Measurements from ENCODE around the gene LGALS7.
"Not testable (repeated sequence)": the region's sequence is repeated elsewhere in the genome, so short reads cannot be mapped to it uniquely, and the experiment has no call there.

The LGALS7 gene

DNA sequence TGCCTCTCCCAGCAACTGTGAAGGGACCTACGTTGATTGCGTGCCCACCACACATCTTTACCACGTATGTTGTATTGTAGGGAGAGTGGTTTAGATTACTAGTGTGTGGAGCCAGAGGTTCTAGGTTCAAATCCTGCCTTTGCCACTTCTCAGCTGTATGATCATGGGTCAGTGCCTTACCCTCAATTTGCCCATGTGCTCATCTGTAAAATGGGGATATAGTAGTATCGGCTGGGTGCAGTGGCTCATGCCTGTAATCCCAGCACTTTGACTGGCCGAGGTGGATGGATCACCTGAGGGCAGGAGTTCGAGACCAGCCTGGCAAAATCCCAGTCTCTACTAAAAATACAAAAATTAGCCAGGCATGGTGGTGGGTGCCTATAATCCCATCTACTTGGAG is 40.0 kb upstream of the LGALS7 start:
- no peak for DNase-seq (ENCODE audit: extremely low read depth, low read depth)
- TF ChIP-seq, protein P1, sequence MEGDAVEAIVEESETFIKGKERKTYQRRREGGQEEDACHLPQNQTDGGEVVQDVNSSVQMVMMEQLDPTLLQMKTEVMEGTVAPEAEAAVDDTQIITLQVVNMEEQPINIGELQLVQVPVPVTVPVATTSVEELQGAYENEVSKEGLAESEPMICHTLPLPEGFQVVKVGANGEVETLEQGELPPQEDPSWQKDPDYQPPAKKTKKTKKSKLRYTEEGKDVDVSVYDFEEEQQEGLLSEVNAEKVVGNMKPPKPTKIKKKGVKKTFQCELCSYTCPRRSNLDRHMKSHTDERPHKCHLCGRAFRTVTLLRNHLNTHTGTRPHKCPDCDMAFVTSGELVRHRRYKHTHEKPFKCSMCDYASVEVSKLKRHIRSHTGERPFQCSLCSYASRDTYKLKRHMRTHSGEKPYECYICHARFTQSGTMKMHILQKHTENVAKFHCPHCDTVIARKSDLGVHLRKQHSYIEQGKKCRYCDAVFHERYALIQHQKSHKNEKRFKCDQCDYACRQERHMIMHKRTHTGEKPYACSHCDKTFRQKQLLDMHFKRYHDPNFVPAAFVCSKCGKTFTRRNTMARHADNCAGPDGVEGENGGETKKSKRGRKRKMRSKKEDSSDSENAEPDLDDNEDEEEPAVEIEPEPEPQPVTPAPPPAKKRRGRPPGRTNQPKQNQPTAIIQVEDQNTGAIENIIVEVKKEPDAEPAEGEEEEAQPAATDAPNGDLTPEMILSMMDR (IDR thresholded peaks at IDR 0.05; ENCODE audit: low read depth, low read length): no peak

DNA sequence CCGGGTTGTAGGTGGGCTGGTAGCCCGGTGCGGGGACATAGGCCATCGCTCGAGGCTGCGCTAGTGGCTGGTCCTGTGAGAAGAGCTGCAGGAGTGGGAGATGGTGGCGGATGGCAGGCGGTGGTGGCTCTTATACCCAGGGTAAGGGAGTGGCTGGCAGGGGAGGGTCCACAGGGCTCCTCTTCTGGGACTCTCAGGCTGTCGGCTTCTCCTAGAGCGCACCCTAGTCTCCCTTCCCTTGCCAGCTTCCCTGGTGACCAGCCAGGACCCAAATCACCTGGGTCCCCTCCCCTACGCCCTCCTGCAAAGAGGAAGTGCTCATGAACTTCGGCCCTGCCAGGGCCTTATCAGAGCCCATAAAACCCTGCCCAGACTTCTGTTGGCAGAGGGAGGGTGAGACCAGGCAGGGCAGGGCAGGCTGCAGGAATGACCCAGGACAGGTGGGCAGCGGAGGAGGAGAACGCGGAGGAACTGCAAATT is 39.6 kb upstream of the LGALS7 start, which contains the start of gene LGALS4:
TSS of gene LGALS4 (minus strand) at position 105 of the 480 bp plus-strand sequence. CDS start at position 46, 59 bp downstream.
- DNase-seq (ENCODE audit: extremely low read depth, low read depth): no peak
- TF ChIP-seq, protein P1 (IDR thresholded peaks at IDR 0.05; ENCODE audit: low read depth, low read length): no peak

DNA sequence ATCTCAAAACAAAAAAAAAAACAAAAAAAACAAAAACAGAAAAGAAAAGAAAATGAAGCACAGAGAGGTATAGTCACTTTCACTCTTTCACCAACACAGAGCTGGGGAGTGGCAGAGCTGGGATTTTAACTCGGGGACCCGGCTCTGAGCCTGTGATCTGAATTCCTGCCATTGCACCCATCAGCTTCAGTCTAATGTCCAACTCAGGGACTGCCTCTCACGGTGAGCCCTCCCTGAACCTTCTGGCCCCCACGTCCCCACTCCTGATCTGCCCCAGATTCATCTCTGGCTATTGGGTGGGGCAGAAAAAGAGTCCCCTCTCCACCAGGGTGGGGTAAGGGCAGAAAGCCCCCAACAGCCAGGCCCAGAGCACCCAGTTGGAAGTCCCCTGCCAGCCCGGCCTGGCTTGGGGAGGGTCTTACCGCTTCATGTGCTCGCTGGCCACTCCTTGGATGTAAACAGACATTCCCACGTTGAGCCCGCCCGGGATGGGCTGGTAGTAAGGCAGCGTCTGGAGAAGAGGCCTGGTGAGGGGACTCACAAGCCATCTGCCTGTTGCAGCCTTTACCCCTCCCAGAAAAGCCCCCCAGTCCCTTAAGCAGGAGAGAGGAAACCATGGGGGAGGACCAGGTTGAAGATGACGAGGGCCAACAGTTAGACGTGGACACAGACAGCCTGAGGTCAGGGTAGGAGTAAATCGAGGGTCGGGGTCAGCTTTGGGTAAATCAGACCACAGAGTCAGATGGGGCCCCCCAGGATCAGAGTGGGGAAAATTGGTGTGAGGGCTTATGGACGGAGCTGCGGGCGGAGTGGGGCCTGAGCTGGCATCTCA is 38.9 kb upstream of the LGALS7 start:
- TF ChIP-seq, protein P1 (IDR thresholded peaks at IDR 0.05; ENCODE audit: low read depth, low read length): no peak
- no peak for DNase-seq (ENCODE audit: extremely low read depth, low read depth)

DNA sequence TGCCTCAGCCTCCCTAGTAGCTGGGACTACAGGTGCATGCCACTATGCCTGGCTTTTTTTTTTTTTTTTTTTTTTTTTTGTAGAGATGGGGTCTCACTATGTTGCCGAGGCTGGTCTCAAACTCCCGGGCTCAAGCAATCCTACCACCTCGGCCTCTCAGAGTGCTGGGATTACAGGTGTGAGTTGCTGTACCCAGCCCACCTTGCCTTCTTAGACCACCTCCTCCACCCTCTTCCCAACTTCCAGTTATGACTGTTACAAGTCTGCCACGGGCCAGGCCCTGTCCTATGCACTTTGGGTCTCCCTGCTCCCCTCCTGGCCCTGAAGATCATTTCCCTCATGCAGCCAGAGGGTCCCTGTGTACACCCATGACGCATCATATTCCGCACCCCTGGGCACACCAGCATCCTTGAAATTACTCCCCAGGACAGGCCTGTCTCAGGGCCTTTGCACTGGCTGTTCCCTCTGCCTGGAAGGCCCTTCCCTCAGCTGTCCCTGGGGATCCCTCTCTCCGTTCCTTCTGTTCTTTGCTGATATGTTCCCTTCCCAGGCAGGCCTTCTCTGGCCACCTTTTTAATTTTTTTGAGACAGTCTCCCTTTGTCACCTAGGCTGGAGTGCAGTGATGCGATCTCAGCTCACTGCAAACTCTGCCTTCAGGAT is 36.4 kb upstream of the LGALS7 start:
- TF ChIP-seq, protein P1 (IDR thresholded peaks at IDR 0.05; ENCODE audit: low read depth, low read length): no peak
- no peak for DNase-seq (ENCODE audit: extremely low read depth, low read depth)

DNA sequence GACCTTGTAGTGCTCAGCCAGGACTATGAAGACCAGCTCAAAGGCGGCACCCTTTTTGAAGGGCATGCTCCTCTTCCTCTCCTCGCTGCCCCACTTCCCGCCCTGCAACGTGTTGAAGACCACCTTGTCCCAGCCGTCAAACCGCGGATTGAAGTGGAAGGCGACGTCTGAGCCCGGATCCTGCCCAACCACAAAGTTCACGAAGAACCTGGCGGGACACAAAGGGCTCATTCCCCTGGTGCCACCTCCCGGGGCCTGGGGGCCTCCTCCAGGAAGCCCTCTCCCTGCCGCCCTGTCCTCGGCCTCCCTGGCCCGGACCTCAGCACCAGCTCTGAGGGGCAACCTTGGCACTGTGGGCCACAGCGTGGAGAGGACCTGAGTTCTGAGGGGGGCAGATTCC is 35.4 kb upstream of the LGALS7 start:
- TF ChIP-seq, protein P1 (IDR thresholded peaks at IDR 0.05; ENCODE audit: low read depth, low read length): no peak
- no peak for DNase-seq (ENCODE audit: extremely low read depth, low read depth)

DNA sequence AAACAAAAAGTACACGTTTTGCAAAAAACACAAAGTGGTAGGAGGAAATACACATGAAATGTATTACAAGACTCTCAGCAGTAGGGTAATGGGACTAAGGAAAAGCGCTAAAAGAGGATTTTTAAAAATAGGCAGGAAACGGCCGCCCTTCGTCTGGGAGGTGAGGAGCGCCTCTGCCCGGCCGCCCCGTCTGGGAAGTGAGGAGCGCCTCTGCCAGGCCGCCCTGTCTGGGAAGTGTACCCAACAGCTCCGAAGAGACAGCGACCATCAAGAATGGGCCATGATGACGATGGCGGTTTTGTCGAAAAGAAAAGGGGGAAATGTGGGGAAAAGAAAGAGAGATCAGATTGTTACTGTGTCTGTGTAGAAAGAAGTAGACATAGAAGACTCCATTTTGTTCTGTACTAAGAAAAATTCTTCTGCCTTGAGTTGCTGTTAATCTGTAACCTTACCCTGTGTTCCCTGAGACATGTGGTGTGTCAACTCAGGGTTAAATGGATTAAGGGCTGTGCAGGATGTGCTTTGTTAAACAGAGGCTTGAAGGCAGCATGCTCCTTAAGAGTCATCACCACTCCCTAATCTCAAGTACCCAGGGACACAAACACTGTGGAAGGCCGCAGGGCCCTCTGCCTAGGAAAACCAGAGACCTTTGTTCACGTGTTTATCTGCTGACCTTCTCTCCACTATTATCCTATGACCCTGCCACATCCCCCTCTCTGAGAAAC is 34.2 kb upstream of the LGALS7 start:
- DNase-seq (ENCODE audit: extremely low read depth, low read depth): not testable (repeated sequence)

DNA sequence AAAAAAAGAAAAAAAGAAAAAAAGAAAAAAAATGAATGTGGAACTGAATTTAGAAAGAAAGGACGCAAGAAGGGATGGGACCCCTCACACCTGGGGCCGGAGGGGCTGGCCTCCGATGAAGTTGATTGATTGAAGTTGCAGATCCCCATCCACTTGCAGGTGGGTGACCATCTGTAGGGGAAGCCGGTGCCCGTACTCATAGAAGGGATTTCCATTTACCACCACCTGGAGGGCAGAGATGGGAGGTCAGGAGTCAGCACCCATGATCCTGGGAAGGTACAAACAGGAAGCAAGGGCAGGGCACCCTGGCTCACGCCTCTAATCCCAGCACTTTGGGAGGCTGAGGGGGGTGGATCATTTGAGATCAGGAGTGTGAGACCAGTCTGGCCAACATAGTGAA is 33.1 kb upstream of the LGALS7 start:
- no peak for DNase-seq (ENCODE audit: extremely low read depth, low read depth)
- TF ChIP-seq, protein P1 (IDR thresholded peaks at IDR 0.05; ENCODE audit: low read depth, low read length): no peak
